Suprapubic skin (tissue), 4 donors: ENCODE results near the gene NPHP4. TPM values are rescaled to one million over a fixed set of nuclear protein-coding genes. Genes with fewer than 3 reads are reported as not detected.
A peak's percentile ranks its signal among the peaks of the same experiment; 100 is the strongest.

Source experiments
- DNase-seq, 2 donors: peaks; one replicate each; pipeline ENCODE4 v3.0.0-alpha.2; 2019; ENCODE audit warnings: low spot score in 2 of 2
- H3K27ac ChIP-seq: fragments of 200-600 bp; sonication (generic); one replicate; pipeline ENCODE4 v1.5.1; 2019
- H3K27me3 ChIP-seq: fragments of 200-600 bp; sonication (generic); one replicate; pipeline ENCODE4 v1.5.1; 2019
- H3K36me3 ChIP-seq: fragments of 200-600 bp; sonication (generic); one replicate; pipeline ENCODE4 v1.5.1; 2019
- H3K4me1 ChIP-seq: fragments of 200-600 bp; sonication (generic); one replicate; pipeline ENCODE4 v1.5.1; 2019
- H3K4me3 ChIP-seq: fragments of 200-600 bp; sonication (generic); one replicate; pipeline ENCODE4 v1.5.1; 2019; ENCODE audit warnings: mild to moderate bottlenecking
- H3K9me3 ChIP-seq: fragments of 200-600 bp; sonication (generic); one replicate; pipeline ENCODE4 v1.5.1; 2019
- EP300 ChIP-seq: sonication (generic); formaldehyde crosslinking; IDR thresholded peaks from one replicate; pipeline ENCODE4 v1.6.1; 2017; ENCODE audit warnings: antibody characterized with exemption
- POLR2A ChIP-seq, 2 donors: fragments of 450-650 bp; IDR thresholded peaks; one replicate each; pipeline ENCODE4 v1.6.1; 2017; ENCODE audit warnings: antibody characterized with exemption in 2 of 2, mild to moderate bottlenecking in 2 of 2, moderate library complexity in 2 of 2
- POLR2AphosphoS5 ChIP-seq, 3 donors: sonication (generic); formaldehyde crosslinking; IDR thresholded peaks; one replicate each; pipeline ENCODE4 v1.6.1; 2017; ENCODE audit warnings: antibody characterized with exemption in 3 of 3
- WGBS: methylation state at CpG from one replicate; pipeline ENCODE4 v1.1.5; 2018; 5-methylcytosine and 5-hydroxymethylcytosine counted together
- total RNA-seq, 4 donors: library from RNA; depleted of rRNA; stranded (reverse); fragments of >200 nt; gene quantifications; one replicate each; pipeline ENCODE4 v1.1.0, GENCODE V29; 2016
- TF ChIP-seq, protein P1 (sequence below), 2 donors: fragments of 200-600 bp in 1 of 2; fragments of 450-650 bp in 1 of 2; sonication (generic) in 1 of 2; IDR thresholded peaks; one replicate each; pipeline ENCODE4 v1.5.1; 2016 to 2019; ENCODE audit warnings: antibody characterized with exemption in 2 of 2, mild to moderate bottlenecking in 1 of 2, moderate library complexity in 1 of 2

NPHP4 gene
- total RNA-seq, 4 donors from 2014 or later = 26.3 to 33.7 (median 29.1) TPM

- WGBS = 92% methylated on average over 10 of the region's 10 CpGs
- Histone ChIP-seq H3K36me3 (peaks cover 41% of the 10 kb centered on the region), H3K4me1 (peaks cover 1% of the 10 kb centered on the region), H3K4me3 (no peak overlapping the region), H3K27ac (no peak overlapping the region), H3K9me3 (no peaks in the 10 kb centered on the region), H3K27me3 (no peaks in the 10 kb centered on the region)
- TF ChIP-seq, protein P1, sequence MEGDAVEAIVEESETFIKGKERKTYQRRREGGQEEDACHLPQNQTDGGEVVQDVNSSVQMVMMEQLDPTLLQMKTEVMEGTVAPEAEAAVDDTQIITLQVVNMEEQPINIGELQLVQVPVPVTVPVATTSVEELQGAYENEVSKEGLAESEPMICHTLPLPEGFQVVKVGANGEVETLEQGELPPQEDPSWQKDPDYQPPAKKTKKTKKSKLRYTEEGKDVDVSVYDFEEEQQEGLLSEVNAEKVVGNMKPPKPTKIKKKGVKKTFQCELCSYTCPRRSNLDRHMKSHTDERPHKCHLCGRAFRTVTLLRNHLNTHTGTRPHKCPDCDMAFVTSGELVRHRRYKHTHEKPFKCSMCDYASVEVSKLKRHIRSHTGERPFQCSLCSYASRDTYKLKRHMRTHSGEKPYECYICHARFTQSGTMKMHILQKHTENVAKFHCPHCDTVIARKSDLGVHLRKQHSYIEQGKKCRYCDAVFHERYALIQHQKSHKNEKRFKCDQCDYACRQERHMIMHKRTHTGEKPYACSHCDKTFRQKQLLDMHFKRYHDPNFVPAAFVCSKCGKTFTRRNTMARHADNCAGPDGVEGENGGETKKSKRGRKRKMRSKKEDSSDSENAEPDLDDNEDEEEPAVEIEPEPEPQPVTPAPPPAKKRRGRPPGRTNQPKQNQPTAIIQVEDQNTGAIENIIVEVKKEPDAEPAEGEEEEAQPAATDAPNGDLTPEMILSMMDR (IDR thresholded peaks at IDR 0.05) = no peak
- TF ChIP-seq EP300 (no peak), POLR2AphosphoS5 (IDR thresholded peaks at IDR 0.05) (no peak), POLR2A (IDR thresholded peaks at IDR 0.05) (no peak)
- DNase-seq = no peak
Measured at GRCh38 chr1:5955479-5955977, 36.7 kb downstream of the NPHP4 start.

DNA sequence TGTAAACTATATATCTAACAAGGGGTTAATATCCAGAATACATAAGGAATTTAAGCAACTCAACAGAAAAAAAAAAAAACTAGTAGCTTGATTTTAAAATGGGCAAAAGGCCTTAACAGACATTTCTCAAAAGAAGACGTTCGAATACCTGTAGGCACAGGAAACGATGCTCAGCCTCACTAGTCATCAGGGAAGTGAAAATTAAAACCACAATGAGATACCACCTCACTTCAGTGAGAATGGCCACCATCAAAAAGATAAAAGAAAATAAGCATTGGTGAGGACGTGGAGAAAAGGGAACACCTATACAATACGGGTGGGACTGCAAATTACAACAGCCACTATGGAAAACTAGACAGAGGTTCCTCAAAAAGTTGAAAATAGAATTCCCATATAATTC, 37.3 kb downstream of the NPHP4 start:
- peaks cover 36% of the 10 kb centered on the region for H3K36me3 ChIP-seq
- H3K4me1 ChIP-seq = peaks cover 7% of the 10 kb centered on the region
- TF ChIP-seq, protein P1 (IDR thresholded peaks at IDR 0.05) = no peak
- TF ChIP-seq POLR2A (IDR thresholded peaks at IDR 0.05) (no peak), POLR2AphosphoS5 (IDR thresholded peaks at IDR 0.05) (no peak), EP300 (no peak)
- H3K27me3 ChIP-seq = no peaks in the 10 kb centered on the region
- H3K27ac ChIP-seq = no peak overlapping the region
- 81% methylated on average over 5 of the region's 5 CpGs for WGBS
- H3K4me3 ChIP-seq = no peak overlapping the region
- no peaks in the 10 kb centered on the region for H3K9me3 ChIP-seq
- DNase-seq = no peak

DNA sequence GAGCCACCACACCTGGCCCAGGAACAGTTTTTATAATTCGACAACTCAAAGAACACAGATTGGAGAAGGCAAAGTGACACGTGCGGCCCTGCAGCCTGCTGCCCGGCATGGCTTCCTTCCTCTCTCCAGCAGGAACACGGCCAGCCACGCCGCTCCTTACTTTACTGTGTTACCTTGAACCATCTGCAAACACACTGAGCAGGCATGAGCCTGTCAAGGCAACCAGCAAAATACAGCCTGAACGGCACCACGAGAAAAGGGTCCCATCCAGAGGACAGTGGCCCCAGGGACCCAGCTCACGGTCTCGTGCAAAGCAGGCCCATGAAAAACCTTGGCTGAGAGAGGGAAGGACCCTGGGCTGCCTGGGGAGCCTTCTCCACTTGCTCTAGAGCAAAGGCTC, 38.8 kb downstream of the NPHP4 start:
- H3K36me3 ChIP-seq = peaks cover 32% of the 10 kb centered on the region
- TF ChIP-seq EP300 (no peak), POLR2A (IDR thresholded peaks at IDR 0.05) (no peak), POLR2AphosphoS5 (IDR thresholded peaks at IDR 0.05) (no peak)
- TF ChIP-seq, protein P1 (IDR thresholded peaks at IDR 0.05) = no peak
- WGBS = 97% methylated on average over 11 of the region's 11 CpGs

GRCh38 chr1:5951846-5952410, 40.3 kb downstream of the NPHP4 start:
- Histone ChIP-seq H3K4me1 (peaks cover 11% of the 10 kb centered on the region), H3K27ac (no peak overlapping the region), H3K27me3 (no peaks in the 10 kb centered on the region), H3K9me3 (no peaks in the 10 kb centered on the region), H3K36me3 (peaks cover 27% of the 10 kb centered on the region), H3K4me3 (no peak overlapping the region)
- TF ChIP-seq POLR2A (IDR thresholded peaks at IDR 0.05) (no peak), POLR2AphosphoS5 (IDR thresholded peaks at IDR 0.05) (no peak), EP300 (no peak)
- TF ChIP-seq, protein P1 (IDR thresholded peaks at IDR 0.05) = no peak
- WGBS = 91% methylated on average over 12 of the region's 19 CpGs
- peak; percentile 46 to 68 for DNase-seq

More for the DNA sequence above, 38.8 kb downstream of the NPHP4 start:
- Histone ChIP-seq H3K4me3 (no peak overlapping the region), H3K4me1 (peaks cover 11% of the 10 kb centered on the region), H3K27ac (no peak overlapping the region), H3K9me3 (no peaks in the 10 kb centered on the region), H3K27me3 (no peaks in the 10 kb centered on the region)
- peak; percentile 36 to 49 for DNase-seq

DNA sequence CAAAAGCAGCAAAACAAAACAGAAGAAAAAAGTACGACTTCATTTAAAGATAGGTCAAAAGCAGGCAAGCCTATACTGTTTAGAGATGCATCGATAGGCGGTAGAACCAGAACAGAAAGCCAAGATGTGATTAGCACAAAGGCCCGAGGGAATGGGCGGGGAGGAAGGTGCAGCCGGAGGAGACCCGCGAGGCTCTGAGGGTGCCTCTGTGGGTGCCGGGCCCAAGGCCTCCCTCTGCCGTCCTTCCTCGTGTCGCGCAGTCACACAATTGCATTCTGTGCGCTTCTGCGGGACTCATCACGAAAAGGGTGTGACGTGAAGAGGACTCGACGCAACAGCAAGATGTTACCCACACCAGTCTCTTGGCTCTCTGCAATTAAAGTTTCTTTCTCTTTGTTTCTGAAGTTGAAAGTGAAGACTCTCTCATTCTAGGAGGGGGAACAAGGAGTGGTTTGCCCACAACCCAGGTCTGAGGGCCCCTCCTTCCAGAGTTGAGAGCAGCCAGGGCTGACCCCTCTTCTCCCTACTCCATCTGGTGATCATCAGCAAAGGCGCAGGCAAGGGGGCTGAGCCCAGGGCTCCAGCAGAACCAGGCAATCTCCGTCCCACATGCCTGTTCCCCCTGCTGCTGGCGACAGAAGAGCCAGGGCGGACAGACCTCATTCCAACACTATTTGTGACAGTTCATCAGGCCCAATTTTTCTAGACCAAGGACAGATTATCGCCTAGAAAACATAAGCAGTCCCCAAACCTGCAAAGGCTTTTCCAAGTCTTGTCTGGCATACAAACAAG, 41.0 kb downstream of the NPHP4 start:
- H3K27me3 ChIP-seq = no peaks in the 10 kb centered on the region
- H3K4me1 ChIP-seq = peaks cover 11% of the 10 kb centered on the region
- H3K4me3 ChIP-seq = no peak overlapping the region
- DNase-seq = peak; percentile 36 to 60
- H3K27ac ChIP-seq = no peak overlapping the region
- H3K36me3 ChIP-seq = peaks cover 27% of the 10 kb centered on the region
- no peaks in the 10 kb centered on the region for H3K9me3 ChIP-seq
- TF ChIP-seq EP300 = no peak
- 75% methylated on average over 24 of the region's 24 CpGs for WGBS
